Smooth muscle cell (in vitro differentiated cells): ENCODE data around the gene TSR1. TPM values are rescaled to one million over a fixed set of nuclear protein-coding genes. Genes with fewer than 3 reads are reported as not detected.
A peak's percentile ranks its signal among the peaks of the same experiment; 100 is the strongest.

Experiments
- DNase-seq: peaks from one replicate; lab custom pipeline; 2025; ENCODE audit not compliant: unreplicated experiment; lab: John Stamatoyannopoulos, UW
- H2AFZ ChIP-seq: fragments of 200-600 bp; sonication (generic); 2 replicates; pipeline ENCODE4 v1.6.0; 2016; ENCODE audit warnings: antibody characterized with exemption, low read depth, mild to moderate bottlenecking
- H3F3A ChIP-seq: fragments of 200-600 bp; sonication (generic); 2 replicates; pipeline ENCODE4 v1.6.0; 2017; ENCODE audit warnings: antibody characterized with exemption, low read depth
- H3K27ac ChIP-seq: fragments of 200-600 bp; sonication (generic); 2 replicates; pipeline ENCODE4 v1.5.1; 2016; ENCODE audit warnings: low read depth, mild to moderate bottlenecking
- H3K27me3 ChIP-seq: fragments of 200-600 bp; sonication (generic); 2 replicates; pipeline ENCODE4 v1.6.1; 2016; ENCODE audit warnings: low read depth, mild to moderate bottlenecking
- H3K36me3 ChIP-seq: fragments of 200-600 bp; sonication (generic); 2 replicates; pipeline ENCODE4 v1.5.1; 2016; ENCODE audit warnings: low read depth
- H3K4me1 ChIP-seq: fragments of 200-600 bp; sonication (generic); 2 replicates; pipeline ENCODE4 v1.5.1; 2016; ENCODE audit warnings: low read depth
- H3K4me2 ChIP-seq: fragments of 200-600 bp; sonication (generic); 2 replicates; pipeline ENCODE4 v1.6.0; 2016; ENCODE audit warnings: mild to moderate bottlenecking
- H3K4me3 ChIP-seq: fragments of 200-600 bp; sonication (generic); 2 replicates; pipeline ENCODE4 v1.5.1; 2016; ENCODE audit warnings: mild to moderate bottlenecking
- H3K79me2 ChIP-seq: fragments of 200-600 bp; sonication (generic); 2 replicates; pipeline ENCODE4 v1.6.0; 2016; ENCODE audit warnings: low read depth, mild to moderate bottlenecking
- H3K9ac ChIP-seq: fragments of 200-600 bp; sonication (generic); 2 replicates; pipeline ENCODE4 v1.6.0; 2016; ENCODE audit warnings: low read depth
- H3K9me3 ChIP-seq: fragments of 200-600 bp; sonication (generic); replicated peaks from 2 replicates; pipeline ENCODE4 v1.5.1; 2016; ENCODE audit warnings: low read depth
- H4K20me1 ChIP-seq: fragments of 200-600 bp; sonication (generic); 2 replicates; pipeline ENCODE4 v1.6.0; 2016; ENCODE audit warnings: low read depth
- WGBS: methylation state at CpG from one replicate; pipeline ENCODE4 v1.1.7; 2016; ENCODE audit warnings: low lambda C conversion rate; 5-methylcytosine and 5-hydroxymethylcytosine counted together
- polyA plus RNA-seq: library from polyadenylated mRNA; unstranded; fragments of >200 nt; fragmentation: Nextera tagmentation; extraction: Ambion mirVana; gene quantifications from 2 replicates; pipeline ENCODE4 v1.2.1, GENCODE V29; 2016
- total RNA-seq: library from RNA; depleted of rRNA; stranded (reverse); fragments of >200 nt; gene quantifications from 2 replicates; pipeline ENCODE4 v1.2.3, GENCODE V29; 2014
- TF ChIP-seq, protein P1 (sequence below): fragments of 200-600 bp; sonication (generic); IDR thresholded peaks from 2 replicates; pipeline ENCODE4 v1.5.1; 2017; ENCODE audit warnings: borderline replicate concordance, mild to moderate bottlenecking, antibody characterized with exemption; ENCODE audit not compliant: insufficient read depth, poor library complexity, severe bottlenecking

The TSR1 gene
- total and polyA plus RNA-seq, 2 experiments from 2014 or later: 17.6 to 39.5 TPM

DNA sequence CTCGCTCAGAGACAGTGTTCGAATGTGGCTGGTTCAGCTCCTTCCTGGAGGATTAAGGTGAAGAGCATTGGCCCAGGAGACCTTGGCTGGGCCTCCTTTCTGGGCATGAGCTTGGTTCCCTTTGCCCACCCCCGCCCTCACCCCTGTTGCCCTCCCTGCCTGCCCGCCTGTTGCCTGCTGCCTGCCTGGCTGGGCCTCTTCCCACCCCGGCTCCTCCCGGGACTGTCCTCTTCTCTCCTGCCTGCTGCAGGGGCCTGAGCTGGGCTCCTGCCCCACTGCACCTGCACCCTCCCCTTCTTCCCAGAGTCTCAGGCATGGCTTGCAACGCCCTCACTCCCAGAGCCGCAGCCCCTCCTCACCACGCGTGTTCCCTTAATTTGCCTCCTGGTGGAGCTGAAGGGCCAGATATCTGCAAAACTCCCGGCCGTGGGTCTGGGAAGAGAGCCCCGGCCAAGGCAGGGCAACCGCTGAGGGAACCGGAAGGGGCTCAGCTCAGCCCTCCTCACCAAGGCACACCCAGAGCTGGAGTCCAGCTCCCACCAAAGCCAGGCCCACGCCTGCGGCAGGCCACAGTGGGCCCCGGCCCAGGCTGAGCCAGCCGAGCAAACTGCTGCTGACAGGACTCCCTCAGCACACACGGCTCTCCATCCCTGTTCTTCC, 33.4 kb upstream of the TSR1 start:
- Histone ChIP-seq H3K79me2 (no peaks in the 10 kb centered on the region), H3F3A (no peaks in the 10 kb centered on the region), H3K9ac (no peak overlapping the region), H3K4me2 (no peak overlapping the region), H3K4me3 (no peak overlapping the region), H4K20me1 (no peaks in the 10 kb centered on the region), H3K27me3 (no peaks in the 10 kb centered on the region), H3K27ac (no peak overlapping the region), H3K9me3 (no peaks in the 10 kb centered on the region), H3K4me1 (no peaks in the 10 kb centered on the region), H3K36me3 (no peaks in the 10 kb centered on the region), H2AFZ (no peak overlapping the region)
- WGBS: 75% methylated on average over 18 of the region's 20 CpGs
- DNase-seq: no peak
- TF ChIP-seq, protein P1, sequence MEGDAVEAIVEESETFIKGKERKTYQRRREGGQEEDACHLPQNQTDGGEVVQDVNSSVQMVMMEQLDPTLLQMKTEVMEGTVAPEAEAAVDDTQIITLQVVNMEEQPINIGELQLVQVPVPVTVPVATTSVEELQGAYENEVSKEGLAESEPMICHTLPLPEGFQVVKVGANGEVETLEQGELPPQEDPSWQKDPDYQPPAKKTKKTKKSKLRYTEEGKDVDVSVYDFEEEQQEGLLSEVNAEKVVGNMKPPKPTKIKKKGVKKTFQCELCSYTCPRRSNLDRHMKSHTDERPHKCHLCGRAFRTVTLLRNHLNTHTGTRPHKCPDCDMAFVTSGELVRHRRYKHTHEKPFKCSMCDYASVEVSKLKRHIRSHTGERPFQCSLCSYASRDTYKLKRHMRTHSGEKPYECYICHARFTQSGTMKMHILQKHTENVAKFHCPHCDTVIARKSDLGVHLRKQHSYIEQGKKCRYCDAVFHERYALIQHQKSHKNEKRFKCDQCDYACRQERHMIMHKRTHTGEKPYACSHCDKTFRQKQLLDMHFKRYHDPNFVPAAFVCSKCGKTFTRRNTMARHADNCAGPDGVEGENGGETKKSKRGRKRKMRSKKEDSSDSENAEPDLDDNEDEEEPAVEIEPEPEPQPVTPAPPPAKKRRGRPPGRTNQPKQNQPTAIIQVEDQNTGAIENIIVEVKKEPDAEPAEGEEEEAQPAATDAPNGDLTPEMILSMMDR: no peak

DNA sequence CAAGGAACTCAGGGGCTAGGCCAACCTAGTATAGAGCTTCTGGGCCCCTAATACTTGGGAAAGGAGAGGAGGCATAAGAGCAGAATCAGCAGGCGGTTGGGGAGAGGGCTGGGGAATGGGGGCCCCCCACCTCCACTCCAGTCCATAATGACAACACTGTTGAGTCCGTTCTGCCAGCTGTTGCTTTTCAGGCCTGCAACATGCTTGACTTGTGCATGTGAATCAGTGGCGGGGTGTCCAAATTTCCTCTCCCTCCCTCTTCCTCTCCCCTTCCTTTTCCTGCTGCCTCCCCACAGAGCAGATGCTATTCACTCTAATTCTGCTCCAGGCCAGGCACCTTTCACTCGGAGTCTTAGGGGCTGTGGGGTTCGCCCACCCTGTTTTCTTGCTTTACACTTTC, 32.8 kb upstream of the TSR1 start:
- H3F3A ChIP-seq: no peaks in the 10 kb centered on the region
- 96% methylated on average over 5 of the region's 5 CpGs for WGBS
- no peaks in the 10 kb centered on the region for H3K4me1 ChIP-seq
- DNase-seq: no peak
- no peaks in the 10 kb centered on the region for H3K79me2 ChIP-seq
- no peak overlapping the region for H3K9ac ChIP-seq
- TF ChIP-seq, protein P1: no peak
- H3K4me2 ChIP-seq: no peak overlapping the region
- H3K27me3 ChIP-seq: no peaks in the 10 kb centered on the region
- H4K20me1 ChIP-seq: no peaks in the 10 kb centered on the region
- no peaks in the 10 kb centered on the region for H3K36me3 ChIP-seq
- no peak overlapping the region for H2AFZ ChIP-seq
- no peak overlapping the region for H3K27ac ChIP-seq
- no peak overlapping the region for H3K4me3 ChIP-seq
- H3K9me3 ChIP-seq: no peaks in the 10 kb centered on the region

DNA sequence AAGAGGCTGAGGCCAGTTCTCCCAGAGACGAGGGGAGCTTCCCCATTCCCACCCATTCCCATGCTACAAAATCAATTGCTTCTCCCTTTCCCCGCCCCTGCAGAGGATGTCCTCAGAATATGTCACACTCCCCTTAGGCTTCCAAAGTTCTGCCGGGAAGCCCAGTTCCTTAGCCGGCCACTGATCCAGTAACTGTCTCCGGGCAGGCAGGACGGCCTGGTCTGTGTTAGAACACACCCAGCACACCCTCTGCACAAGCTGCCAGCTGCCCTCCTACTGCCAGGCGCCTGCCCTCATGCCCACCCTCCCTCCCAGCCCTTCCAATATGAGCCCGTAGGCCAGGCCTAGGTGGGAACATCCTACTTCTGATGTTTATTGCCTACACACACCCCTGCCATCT, 32.1 kb upstream of the TSR1 start:
- no peaks in the 10 kb centered on the region for H3K36me3 ChIP-seq
- no peaks in the 10 kb centered on the region for H3K27me3 ChIP-seq
- H3K4me2 ChIP-seq: no peak overlapping the region
- no peak for DNase-seq
- H3K4me1 ChIP-seq: no peaks in the 10 kb centered on the region
- 100% methylated on average over 7 of the region's 8 CpGs for WGBS
- H3K27ac ChIP-seq: no peak overlapping the region
- TF ChIP-seq, protein P1: no peak
- H3K79me2 ChIP-seq: no peaks in the 10 kb centered on the region
- no peak overlapping the region for H3K4me3 ChIP-seq
- H3F3A ChIP-seq: no peaks in the 10 kb centered on the region
- H4K20me1 ChIP-seq: no peaks in the 10 kb centered on the region
- no peak overlapping the region for H3K9ac ChIP-seq
- no peak overlapping the region for H2AFZ ChIP-seq
- no peaks in the 10 kb centered on the region for H3K9me3 ChIP-seq

DNA sequence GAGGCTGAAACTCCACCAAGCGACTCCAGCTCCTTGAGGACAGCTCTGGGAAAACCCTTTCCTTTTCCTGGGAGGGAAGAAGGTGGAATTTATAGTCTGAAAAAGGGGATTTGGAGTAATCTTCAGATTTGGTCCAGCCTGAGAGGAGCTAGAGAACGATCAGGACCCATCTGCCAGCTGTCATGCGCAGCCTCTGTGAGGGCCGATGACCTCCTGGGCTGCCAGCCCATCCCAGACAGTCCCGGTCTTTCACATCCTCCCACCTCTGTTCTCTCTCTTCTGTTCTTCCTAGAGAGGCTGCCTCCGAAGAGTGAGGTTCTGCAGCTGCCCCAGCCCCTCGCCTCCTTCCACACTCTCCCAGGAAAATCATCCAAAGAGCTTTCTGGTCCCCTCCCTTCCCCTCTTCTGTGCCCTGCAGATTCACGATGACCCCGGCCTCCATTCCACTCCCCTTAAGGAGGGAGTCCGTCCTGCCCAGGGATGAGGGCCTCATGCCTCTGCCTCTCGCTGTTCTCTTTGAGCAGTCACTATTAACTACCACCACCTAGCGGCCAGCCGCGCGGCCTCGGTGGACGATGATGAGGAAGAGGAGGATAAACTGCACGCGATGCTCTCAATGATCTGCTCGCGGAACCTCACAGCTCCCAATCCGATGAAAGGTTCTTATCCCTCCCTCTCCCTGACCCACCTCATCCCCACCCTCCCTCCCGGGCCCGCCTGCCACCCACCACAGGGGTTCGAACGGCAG, 30.7 kb upstream of the TSR1 start:
- no peak overlapping the region for H3K9ac ChIP-seq
- no peak overlapping the region for H3K27ac ChIP-seq
- no peak overlapping the region for H2AFZ ChIP-seq
- TF ChIP-seq, protein P1: peak; percentile 15
- H4K20me1 ChIP-seq: no peaks in the 10 kb centered on the region
- H3K4me2 ChIP-seq: no peak overlapping the region
- H3K4me3 ChIP-seq: no peak overlapping the region
- no peak for DNase-seq
- H3K9me3 ChIP-seq: no peaks in the 10 kb centered on the region
- no peaks in the 10 kb centered on the region for H3K27me3 ChIP-seq
- H3F3A ChIP-seq: no peaks in the 10 kb centered on the region
- no peaks in the 10 kb centered on the region for H3K36me3 ChIP-seq
- H3K4me1 ChIP-seq: no peaks in the 10 kb centered on the region
- WGBS: 69% methylated on average over 26 of the region's 26 CpGs
- no peaks in the 10 kb centered on the region for H3K79me2 ChIP-seq
